NCI-H526 (cell line): Measurements from ENCODE around the gene BACE1-AS.
"Not testable (repeated sequence)": the region's sequence is repeated elsewhere in the genome, so short reads cannot be mapped to it uniquely, and the experiment has no call there.

Experiments
- DNase-seq, 2 experiments: peaks; one replicate each; lab custom pipeline; 2025; lab: John Stamatoyannopoulos, UW

BACE1-AS gene

DNA sequence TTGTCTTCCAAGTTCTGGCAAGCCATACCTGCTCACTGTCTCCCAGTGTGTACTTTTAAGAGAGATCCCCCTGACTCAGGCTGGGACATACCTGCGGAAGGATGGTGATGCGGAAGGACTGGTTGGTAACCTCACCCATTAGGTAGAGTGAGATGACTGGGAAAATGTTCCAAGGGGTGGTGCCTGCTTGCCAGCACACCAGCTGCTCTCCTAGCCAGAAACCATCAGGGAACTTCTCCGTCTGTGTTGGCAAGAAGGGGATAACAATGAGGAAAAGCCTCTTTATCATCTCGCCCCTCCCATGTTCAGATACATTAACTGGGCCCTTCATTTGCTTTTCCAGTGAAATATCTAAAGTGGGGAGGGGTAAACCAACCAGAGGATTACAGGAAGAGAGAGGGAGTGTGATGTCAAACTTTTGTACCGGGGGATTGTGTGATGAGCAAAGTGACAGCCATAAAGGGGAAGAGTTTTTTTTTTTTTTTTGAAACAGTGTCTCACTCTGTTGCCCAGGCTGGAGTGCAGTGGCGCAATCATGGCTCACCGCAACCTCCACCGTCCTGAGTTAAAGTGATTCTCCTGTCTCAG lies at the start of gene BACE1-AS:
Gene BACE1-AS (plus strand): TSS at position 538 of the 588 bp plus-strand sequence.
- DNase-seq = no peak

DNA sequence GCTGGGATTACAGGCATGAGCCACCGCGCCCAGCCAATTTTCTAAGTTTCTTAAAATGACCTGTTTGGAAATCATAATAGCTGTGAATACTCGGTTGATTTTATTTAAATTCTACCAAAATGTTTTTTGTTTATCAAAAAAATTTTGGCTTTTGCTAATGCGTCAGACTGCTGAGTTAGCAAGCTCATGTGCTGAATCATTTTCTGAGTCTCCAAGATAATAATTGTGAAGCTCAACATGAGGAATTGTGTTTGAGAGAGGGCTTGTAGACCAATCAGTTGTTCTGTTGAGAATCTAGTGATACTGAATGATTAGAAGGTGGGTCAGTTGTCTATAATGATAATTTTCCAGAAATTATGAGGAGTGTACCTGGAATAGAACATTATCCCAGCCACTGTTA lies 42.8 kb upstream of the BACE1-AS start:
- DNase-seq = no peak

DNA sequence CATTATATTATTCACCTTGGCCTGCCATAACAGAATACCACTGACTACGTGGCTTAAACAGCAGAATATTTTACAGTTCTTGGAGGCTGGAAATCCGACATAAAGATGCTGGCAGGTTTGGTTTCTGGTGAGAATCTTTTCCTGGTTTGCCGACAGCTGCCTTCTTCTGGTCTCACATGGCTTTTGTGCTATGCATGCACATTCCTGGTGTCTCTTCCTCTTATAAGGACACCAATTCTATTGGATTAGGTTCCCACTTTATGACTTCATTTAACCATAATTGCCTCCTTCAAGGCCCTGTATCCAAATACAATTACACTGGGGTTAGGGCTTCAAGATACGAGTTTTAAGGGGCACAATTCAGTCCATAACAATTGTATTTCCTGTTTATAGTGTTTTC lies 41.6 kb upstream of the BACE1-AS start:
- no peak for DNase-seq

DNA sequence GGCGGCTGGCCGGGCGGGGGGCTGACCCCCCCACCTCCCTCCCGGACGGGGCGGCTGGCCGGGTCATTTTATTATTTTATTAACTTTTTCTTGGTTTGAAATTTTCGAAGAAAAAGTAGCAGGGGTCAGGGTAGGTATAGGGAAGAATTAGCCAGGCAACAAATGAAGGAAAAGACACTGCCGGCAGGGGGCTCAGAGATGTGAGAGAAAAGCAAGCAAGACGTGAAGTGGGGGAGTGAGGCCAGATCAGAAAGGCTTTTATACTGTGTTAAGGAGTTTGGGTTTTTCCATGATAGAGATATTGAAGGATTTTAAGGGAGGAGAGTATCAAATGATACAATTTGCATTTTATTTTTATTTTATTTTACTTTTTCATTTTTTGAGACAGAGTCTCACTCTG lies 39.6 kb upstream of the BACE1-AS start:
- DNase-seq = no peak

DNA sequence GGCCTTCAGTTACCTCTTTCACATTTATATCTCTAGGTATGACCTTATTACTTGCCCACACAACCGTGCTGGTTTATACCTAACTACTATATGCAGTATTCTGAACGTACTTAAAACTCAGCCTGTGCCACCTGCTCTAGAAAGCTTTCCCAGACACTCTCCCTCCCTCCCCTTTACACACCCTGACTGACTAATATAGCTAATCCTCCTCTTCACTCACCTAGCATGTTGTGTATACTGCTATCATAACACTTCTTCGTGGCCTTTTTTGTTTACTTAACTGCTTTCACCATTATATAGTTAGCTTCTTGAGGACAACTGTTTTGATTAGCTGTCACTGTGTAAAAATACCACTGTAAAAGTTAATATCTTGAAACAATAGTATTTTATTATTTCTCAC lies 35.2 kb upstream of the BACE1-AS start:
- no peak for DNase-seq

DNA sequence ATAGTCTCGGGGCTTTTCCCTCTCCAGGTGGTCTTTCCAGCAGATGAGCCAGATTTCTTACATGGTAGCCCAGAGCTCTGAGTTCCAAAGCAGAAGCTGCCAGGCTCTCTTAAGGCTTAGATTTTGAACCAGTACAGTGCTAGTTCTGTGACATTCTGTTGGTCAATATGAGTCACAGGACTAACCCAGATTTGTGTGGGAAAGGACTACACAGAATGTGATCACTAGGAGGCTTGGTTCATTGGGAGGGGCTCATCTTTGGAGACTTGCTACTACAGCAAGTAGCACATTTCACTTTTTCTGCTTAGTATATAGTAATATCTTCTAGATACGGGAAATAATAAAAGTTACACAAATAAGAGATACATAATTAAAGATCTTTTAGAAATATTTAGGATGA lies 34.6 kb upstream of the BACE1-AS start:
- DNase-seq = no peak

DNA sequence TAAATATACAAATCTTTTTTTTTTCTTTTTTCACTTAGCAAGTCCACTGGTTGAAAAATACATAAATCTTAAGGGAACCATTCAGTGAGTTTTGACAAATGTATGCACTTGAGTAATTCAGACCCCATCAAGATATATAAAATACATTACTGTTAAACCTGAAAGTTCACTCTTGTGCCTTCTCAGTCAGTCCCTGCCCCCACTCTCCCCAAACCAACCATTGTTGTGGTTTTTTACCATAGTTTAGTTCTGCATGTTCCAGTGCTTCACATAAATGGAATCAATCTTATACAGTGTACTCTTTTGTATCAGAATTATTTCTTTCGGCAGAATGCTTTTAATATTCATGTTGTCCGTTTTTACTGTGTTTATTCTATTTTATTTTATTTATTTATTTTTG lies 32.6 kb upstream of the BACE1-AS start:
- DNase-seq = no peak

DNA sequence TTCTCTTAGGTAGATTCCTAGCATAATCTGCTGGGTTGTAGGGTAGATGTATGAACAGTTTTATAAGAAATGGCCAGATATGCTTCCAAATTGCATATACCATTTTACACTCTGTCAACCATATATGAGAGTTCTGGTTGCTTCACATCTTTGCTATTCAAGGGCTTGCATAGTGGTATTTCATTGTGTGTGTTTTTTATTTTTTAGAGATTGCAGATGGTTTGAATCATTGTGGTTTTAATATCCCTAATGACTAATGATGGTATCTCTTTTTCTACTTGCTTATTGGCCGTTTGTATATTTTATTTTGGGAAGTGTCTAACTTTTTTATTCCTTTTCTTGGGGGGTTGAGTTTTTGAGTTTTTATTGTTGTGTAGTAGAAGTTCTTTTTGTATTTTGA lies 31.7 kb upstream of the BACE1-AS start:
- no peak for DNase-seq

DNA sequence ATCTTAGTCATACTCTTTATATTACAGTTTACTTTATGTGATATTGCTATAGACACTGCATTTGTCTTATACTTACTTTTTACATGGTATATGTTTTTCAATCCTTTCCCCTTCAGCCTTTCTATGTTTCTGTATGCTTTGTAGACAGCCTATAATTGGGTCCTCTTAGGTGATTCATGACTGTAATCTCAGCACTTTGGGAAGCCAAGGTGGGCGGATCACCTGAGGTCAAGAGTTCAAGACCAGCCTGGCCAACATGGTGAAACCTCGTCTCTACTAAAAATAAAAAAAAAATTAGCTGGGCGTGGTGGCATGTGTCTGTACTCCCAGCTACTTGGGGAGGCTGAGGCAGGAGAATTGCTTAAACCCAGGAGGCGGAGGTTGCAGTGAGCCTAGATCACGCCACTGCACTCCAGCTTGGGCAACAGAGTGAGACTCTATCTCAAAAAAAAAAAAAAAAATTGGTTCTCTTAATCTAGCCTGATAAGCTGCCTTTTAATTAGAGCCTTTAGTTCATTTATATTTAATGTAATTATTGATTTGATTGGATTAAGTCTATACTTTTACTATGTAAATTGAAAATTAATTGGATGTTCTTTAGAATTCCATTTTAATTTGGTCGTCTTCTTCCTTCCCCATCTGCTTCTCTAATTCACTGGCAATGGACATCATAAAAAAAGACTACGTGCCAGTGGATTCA lies 26.4 kb upstream of the BACE1-AS start:
- DNase-seq = not testable (repeated sequence)

DNA sequence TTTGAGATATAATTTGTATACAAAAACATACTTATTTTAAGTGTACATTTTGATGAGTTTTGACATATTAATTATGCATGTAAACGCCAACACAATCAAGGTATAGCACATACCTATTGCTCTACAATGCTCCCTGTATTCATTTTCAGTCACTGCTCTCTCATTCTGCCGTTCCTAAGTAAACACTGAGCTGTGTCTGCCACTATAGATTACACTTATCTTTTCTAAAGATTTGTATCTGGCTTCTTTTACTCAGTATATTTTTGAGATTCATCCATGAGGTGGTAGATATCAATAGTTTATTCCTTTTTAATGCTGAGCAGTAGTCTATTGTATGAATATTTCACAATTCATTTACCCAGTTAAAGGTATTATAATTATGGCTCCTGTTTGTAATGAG lies 25.4 kb upstream of the BACE1-AS start:
- DNase-seq = no peak

DNA sequence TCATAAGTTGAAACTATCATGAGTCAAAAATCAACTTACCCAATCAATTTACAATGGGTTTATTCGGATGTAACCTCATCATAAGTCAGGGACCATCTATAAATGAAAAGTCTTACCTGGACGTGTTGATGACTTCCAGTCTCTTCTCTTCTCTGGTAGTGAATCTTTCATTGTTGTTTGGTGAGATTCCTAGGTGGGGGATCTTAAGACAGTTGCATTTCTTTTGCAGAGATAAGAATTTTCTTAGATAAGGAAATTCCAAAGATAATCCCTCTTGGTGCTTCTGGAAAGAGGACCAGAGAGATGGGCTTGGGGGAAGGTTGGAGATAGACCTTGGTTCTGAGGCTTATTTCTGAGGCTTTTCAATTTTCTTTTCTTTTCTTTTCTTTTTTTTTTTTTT lies 21.3 kb upstream of the BACE1-AS start:
- DNase-seq = no peak

DNA sequence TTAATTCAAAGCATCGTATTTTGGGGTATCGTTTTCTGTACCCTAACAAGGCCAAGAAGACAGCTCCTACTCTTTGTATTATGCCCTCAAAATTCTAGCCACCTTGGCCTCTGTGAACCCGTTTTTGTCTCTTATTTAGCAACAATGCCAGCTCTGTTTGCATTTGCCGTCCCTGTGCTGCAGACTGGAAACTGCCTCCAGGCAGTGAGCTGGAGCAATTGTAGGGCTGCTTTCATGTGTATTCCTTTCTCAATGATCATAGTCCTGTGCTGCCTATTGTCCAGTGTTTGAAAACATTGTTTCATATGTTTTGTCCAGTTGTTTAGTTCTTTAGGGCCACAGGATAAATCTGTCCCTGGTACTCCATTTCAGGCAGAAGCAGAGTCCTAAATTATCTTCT lies 19.9 kb upstream of the BACE1-AS start:
- no peak for DNase-seq

DNA sequence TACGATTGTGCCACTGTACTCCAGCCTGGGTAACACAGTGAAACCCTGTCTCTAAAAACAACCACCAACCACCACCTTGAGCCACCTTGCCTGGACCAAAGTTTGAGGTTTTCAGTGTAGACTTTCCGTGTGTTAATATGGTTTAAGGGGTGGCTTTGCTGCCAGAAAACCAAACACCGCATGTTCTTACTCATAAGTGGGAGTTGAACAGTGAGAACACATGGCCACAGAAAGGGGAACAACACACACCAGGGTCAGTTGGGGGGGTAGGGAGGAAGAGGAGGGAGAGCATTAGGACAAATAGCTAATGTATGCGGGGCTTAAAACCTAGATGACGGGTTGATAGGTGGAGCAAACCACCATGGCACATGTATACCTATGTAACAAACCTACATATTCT lies 19.0 kb upstream of the BACE1-AS start:
- DNase-seq = not testable (repeated sequence)

DNA sequence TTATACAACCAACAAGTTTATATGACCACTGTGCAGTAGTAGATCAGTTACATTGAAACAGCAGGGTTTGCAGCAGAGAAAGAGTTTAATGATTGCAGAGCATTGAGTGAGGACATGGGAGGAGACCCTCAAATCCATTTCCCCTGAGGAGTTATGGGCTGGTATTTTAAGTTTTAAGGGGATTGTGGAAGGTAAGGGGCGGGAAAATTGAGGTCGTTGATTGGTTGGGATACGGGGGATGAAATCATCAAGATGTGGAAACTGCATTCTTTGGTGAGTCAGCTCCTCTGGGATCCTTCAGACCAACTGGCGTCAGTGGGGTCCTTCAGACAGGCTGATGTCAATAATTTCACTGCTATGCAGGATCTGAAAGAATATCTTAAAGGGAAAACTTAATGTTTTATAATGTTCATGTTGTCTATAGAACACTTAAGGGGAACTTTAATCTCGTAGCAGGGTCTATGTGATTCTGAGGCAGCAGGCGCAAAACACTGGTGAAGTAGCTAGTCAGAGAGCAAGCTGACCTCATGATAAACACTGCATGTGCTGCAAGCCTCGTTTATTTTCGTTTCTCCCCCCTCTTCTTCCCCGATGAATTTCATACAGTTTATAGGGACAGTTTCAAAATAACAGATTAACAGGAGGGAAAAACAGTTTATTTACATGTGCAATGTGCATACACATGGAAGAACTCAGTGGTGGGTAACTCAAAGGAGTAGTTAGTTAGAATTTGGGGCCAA lies 17.4 kb upstream of the BACE1-AS start:
- DNase-seq = no peak

DNA sequence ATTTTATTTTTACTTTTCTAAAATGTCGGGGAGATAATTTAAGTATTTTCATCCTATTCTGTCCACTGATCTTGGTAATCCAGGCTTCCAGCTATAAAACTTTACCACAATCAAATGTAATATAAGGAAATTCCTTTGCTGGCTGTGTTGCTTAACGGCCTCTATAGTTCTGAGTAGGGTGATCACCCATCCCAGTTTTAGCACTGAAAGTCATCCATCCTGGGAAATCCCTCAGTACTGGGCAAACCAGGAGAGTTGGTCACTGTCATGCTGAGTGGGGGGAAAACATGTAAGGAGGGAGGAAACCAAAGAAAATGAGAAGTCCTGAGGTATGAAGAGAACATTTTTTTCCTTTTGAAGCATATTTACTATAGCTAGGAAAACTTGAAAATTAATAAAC lies 12.8 kb upstream of the BACE1-AS start:
- no peak for DNase-seq

DNA sequence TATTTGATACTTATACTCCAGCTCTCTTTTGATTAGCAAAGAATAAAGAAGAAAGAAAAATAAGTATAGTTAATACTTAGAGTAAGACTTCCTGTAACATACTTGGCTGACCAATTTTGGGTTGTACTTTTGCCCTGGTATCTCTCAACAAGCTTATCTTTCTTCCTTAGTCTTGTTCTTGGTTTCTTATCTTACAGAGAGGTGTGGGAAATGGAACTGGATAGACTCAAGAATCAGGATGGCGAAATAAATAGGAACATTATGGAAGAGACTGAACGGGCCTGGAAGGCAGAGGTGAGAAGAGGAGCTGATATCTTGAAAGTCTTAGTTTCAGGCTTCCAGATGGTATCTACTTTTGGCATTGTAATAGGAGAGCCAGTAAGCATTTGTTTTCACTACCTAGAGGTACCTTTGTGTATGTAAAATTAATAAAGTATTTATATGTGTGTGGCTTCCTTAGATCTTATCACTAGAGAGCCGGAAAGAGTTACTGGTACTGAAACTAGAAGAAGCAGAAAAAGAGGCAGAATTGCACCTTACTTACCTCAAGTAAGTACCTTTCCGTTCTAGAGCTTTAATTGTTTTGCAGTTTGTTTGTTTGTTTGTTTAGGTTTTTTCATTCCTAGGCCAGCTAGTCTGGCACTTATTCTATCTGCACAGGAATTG lies 11.3 kb upstream of the BACE1-AS start:
- no peak for DNase-seq

DNA sequence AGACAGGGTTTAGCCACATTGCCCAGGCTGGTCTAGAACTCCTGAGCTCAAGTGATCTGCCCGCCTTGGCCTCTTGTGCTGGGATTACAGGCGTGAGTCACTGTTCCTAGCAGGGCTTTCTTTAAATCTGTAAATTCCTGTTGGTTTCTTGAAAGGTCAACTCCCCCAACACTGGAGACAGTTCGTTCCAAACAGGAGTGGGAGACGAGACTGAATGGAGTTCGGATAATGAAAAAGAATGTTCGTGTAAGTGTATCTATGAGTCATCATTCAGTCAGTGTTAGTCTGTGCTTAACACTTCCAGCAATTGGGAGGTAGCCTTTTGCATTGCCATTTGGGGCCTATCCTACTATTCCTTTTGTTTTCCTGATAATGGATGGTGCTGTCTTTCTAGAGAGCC lies 10.0 kb upstream of the BACE1-AS start:
- DNase-seq = no peak

DNA sequence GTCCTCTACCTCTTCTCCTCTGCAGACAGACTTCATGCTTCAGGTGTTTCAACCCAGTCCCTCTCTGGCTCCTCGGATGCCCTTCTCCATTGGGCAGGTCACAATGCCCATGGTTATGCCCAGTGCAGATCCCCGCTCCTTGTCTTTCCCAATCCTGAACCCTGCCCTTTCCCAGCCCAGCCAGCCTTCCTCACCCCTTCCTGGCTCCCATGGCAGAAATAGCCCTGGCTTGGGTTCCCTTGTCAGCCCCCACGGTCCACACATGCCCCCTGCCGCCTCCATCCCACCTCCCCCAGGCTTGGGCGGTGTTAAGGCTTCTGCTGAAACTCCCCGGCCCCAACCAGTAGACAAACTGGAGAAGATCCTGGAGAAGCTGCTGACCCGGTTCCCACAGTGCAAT lies 9.3 kb upstream of the BACE1-AS start:
- no peak for DNase-seq

DNA sequence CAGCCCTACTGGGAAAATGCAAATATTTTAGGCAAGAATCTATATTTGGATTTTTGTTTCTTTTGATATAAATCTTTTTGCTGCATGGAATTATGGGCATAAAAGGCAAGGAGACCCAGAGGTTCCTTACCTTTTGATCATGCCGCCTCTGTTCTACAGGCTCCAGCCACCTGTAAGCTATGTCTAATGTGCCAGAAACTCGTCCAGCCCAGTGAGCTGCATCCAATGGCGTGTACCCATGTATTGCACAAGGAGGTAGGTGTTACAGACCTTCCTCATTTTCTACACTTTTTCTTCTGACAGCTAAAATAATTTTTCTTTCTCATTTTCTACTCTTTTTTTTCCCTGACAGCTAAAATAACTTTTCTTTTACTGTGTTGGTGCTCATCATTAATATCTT lies 8.2 kb upstream of the BACE1-AS start:
- DNase-seq = no peak

DNA sequence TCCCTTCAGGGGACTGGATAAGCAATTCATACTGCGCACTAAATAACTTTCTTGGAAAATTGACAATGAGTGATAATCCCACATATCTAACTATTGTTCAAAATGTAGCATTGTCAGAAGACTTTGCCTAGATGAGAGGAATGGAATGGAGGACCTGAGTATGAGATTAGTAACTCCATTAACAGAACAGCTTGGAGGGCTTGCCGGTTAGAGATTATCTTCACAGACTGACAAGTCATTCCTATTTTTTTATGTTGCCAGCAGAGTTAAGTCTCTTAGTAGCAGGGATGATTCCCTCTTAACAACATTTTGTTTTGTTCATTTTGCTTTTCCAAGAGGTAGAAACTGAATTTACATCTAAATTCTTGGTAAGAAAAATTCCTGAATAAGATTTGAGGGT lies 7.1 kb upstream of the BACE1-AS start:
- no peak for DNase-seq

DNA sequence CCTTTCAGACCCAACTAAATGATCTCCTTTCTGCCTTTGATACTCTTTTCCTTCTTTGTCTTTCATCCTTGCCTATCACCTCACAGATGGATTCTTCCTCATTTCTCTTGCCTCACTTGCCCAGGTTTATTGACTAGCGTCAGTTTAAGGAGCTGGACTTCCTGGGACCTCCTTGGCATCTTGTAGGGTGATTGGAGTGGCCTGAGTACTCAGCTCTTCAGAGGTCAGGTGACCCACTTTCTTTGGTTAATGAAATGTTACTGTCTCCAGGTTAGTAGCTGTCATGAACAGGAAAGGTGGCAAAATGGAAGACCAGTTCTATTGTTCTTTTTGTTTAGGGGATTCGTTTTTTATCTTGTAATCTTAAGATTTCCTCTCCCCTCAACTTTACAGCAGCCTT lies 4.6 kb upstream of the BACE1-AS start:
- no peak for DNase-seq

DNA sequence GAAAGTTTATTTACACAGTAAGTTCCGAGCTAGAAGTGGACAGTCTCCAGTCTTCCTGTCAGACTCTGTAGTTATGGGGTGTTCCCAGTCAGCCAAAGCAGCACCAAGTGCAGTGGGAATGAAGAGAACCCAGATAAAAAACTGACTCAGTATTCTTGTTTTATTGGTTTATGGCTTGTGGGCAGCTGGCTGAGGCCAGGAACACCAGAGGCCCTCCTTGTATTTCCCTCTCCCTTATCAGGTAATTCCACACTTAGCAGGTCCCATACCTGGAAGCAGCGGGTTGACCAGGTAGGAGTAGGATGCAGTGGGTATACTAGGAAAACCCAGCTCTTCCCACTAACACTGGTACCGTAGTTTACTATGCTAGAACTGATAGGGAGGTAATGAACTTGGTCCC lies 3.5 kb upstream of the BACE1-AS start:
- no peak for DNase-seq

DNA sequence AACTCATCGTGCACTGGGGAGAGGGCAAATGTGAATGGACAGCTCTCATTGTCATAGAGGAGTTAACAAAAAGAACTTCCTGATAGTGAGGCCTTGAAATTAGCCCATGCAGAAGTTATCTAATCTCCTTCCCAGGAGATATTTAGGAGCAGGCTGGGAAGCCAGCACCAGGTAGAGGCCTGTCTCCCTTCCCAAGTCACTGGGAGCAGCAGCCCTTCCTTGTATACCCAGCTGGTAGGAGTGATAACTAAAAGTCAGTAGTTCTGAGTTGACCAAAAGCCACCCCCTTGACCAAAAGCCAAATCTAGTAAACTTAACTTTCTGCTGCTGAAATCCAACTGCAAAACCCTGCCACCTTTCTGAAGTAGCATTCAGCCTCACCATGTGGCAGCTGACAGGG lies 1.4 kb upstream of the BACE1-AS start:
- no peak for DNase-seq
